GM12875 (cell line): ENCODE results near the gene AP2A2.

ENCODE experiments used
- H3K4me3 ChIP-seq: one replicate; pipeline ENCODE4 v1.5.1; 2011; ENCODE audit warnings: low read depth, low read length, control low read depth
- TF ChIP-seq, protein P1 (sequence below): IDR thresholded peaks from 2 replicates; pipeline ENCODE4 v1.5.1; 2011; ENCODE audit warnings: low read depth, mild to moderate bottlenecking, control low read depth, inconsistent platforms, low read length, moderate library complexity, borderline replicate concordance; ENCODE audit not compliant: insufficient read depth

AP2A2 gene

GRCh38 chr11:899724-900123 is 25.9 kb upstream of the AP2A2 start:
- H3K4me3 ChIP-seq, result no peak overlapping the region
- TF ChIP-seq, protein P1, sequence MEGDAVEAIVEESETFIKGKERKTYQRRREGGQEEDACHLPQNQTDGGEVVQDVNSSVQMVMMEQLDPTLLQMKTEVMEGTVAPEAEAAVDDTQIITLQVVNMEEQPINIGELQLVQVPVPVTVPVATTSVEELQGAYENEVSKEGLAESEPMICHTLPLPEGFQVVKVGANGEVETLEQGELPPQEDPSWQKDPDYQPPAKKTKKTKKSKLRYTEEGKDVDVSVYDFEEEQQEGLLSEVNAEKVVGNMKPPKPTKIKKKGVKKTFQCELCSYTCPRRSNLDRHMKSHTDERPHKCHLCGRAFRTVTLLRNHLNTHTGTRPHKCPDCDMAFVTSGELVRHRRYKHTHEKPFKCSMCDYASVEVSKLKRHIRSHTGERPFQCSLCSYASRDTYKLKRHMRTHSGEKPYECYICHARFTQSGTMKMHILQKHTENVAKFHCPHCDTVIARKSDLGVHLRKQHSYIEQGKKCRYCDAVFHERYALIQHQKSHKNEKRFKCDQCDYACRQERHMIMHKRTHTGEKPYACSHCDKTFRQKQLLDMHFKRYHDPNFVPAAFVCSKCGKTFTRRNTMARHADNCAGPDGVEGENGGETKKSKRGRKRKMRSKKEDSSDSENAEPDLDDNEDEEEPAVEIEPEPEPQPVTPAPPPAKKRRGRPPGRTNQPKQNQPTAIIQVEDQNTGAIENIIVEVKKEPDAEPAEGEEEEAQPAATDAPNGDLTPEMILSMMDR, result no peak

GRCh38 chr11:900545-900944 is 25.1 kb upstream of the AP2A2 start:
- no peak overlapping the region for H3K4me3 ChIP-seq
- TF ChIP-seq, protein P1, result no peak

GRCh38 chr11:901452-902061 is 24.1 kb upstream of the AP2A2 start:
- H3K4me3 ChIP-seq, result no peak overlapping the region
- TF ChIP-seq, protein P1, result no peak

DNA sequence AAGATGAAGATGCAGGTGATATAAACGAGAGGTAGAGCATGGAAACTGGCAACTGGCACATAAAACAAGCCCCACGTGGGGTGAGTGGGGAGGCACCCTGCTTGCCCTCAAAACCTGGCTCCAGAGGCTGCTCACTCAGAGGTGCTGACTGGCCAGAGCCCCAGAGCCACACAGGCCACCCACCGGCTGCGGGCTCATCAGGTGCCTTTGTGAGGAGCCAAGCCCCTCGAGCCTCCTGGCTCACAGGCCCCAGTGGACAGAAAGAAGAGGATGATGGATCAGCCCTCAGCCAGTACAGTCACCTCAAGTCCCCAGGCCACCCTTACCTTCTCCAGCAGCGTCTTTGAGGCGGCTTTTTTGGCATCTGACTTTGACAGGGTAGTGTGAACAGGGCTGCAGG is 21.3 kb upstream of the AP2A2 start:
- no peak overlapping the region for H3K4me3 ChIP-seq
- TF ChIP-seq, protein P1, result no peak

DNA sequence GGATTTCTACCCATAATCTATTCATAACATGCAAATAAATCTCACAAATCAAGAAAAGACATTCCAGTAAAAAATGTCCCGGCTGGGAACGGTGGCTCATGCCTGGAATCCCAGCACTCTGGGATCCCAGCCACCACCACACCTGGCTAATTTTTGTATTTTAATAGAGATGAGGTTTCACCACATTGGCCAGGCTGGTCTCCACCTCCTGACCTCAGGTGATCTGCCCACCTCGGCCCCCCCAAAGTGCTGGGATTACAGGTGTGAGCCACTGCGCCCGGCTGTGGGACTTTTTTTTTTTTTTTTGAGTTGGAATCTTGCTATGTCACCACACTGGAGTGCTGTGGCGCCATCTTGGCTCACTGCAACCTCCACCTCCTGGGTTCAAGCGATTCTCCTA is 19.7 kb upstream of the AP2A2 start:
- TF ChIP-seq, protein P1, result no peak
- H3K4me3 ChIP-seq, result no peak overlapping the region

- TF ChIP-seq, protein P1, result no peak
- H3K4me3 ChIP-seq, result no peak overlapping the region
Observed at GRCh38 chr11:907668-908067, 18.0 kb upstream of the AP2A2 start.

DNA sequence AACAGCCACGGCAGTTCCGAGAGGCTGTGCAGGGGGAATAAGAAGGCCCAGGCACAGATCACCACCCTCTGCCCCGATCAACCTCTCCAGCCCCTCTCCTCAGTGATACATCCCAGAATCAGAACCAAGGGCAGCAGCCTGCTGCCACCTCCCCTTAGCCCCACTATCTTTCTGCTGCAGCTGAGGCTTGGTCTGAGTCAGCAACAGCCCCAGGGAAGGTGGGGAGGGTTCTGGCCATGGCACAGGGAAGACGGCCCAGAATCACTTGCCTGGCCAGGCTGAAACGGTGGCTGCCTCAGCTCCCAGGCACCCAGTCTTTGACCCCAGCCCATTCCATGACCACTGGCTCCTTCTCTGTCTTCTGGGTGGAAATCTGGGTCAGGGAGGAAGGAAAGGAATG is 17.4 kb upstream of the AP2A2 start:
- H3K4me3 ChIP-seq, result no peak overlapping the region
- TF ChIP-seq, protein P1, result no peak
